Thyroid gland (tissue), 4 donors: ENCODE results near the gene SLCO3A1.

Source experiments
- CTCF ChIP-seq, 6 experiments: fragments of 200-600 bp in 3 of 6; fragments of 450-650 bp in 3 of 6; sonication (generic) in 3 of 6; IDR thresholded peaks; one replicate each; pipeline ENCODE4 v1.5.1; 2016 to 2019; ENCODE audit warnings: antibody characterized with exemption in 6 of 6, mild to moderate bottlenecking in 2 of 6, inconsistent platforms in 1 of 6, moderate library complexity in 1 of 6
- POLR2A ChIP-seq, 2 donors: fragments of 450-650 bp; IDR thresholded peaks; one replicate each; pipeline ENCODE4 v1.6.1; 2017; ENCODE audit warnings: antibody characterized with exemption in 2 of 2, mild to moderate bottlenecking in 2 of 2, moderate library complexity in 1 of 2

- TF ChIP-seq CTCF (IDR thresholded peaks at IDR 0.05) (no peak), POLR2A (IDR thresholded peaks at IDR 0.05) (no peak)
Measured at GRCh38 chr15:91947293-91947679, 93.8 kb downstream of the SLCO3A1 start.
